Activated CD4-positive, alpha-beta memory T cell treated with anti-CD3 and anti-CD28 coated beads, Interleukin-2, amount 10 ng/mL, durations not matched to agents 7 days and 5 days (primary cell): Measurements from ENCODE around the gene TIMM50. TPM values are rescaled to one million over a fixed set of nuclear protein-coding genes. Genes with fewer than 3 reads are reported as not detected.

ENCODE experiments used
- CTCF ChIA-PET: fragments of 350-600 bp; sonication (Branson Sonifier 250); formaldehyde crosslinking; loops from one replicate; lab custom pipeline; 2021; ENCODE audit warnings: antibody characterized with exemption, inconsistent platforms; lab: Charles Lee
- POLR2A ChIA-PET: fragments of 350-600 bp; sonication (Branson Sonifier 250); formaldehyde crosslinking; loops from one replicate; lab custom pipeline; 2021; ENCODE audit warnings: antibody characterized with exemption; lab: Charles Lee
- DNase-seq: peaks from one replicate; pipeline ENCODE4 v3.0.0-alpha.2; 2020
- H3K27ac Mint-ChIP-seq: one replicate; pipeline ENCODE4 v1.8.0; 2021; ENCODE audit warnings: mild to moderate bottlenecking, mixed read lengths
- H3K27me3 Mint-ChIP-seq: one replicate; pipeline ENCODE4 v1.8.0; 2021; ENCODE audit warnings: mixed read lengths
- H3K36me3 Mint-ChIP-seq: one replicate; pipeline ENCODE4 v1.8.0; 2021; ENCODE audit warnings: low read depth, mixed read lengths
- H3K4me1 Mint-ChIP-seq: one replicate; pipeline ENCODE4 v1.8.0; 2021; ENCODE audit warnings: mixed read lengths
- H3K4me3 Mint-ChIP-seq: one replicate; pipeline ENCODE4 v1.8.0; 2021; ENCODE audit warnings: mild to moderate bottlenecking, mixed read lengths
- H3K9me3 Mint-ChIP-seq: one replicate; pipeline ENCODE4 v1.8.0; 2021; ENCODE audit warnings: mixed read lengths
- total RNA-seq, 2 experiments: library from RNA; stranded (reverse); gene quantifications; one replicate each; pipeline ENCODE4 v1.2.3, GENCODE V29; 2021

The TIMM50 gene
- total RNA-seq, 2 experiments from 2014 or later = 44.0 to 44.8 TPM

DNA sequence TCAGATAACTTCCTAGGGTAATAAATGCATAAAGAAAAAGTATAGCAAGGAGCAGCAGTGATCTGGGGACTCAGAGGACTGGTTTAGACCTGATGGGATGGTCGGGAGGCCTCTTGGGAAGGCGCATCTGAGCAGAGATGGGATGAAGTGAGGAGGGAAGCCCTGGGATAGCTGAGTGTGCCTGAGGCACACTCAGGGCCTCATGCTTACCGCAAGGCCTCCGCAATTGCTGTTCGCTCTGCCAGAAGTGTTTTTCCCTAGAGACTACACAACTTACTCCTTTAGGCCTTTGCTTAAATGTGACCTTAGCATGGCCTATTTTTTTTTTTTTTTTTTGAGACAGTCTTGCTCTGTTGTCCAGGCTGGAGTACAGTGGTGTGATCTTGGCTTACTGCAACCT lies 14.0 kb downstream of the TIMM50 start:
- Mint-ChIP-seq H3K4me1 (peaks cover 14% of the 10 kb centered on the region), H3K4me3 (no peak overlapping the region), H3K36me3 (peaks cover 1% of the 10 kb centered on the region), H3K9me3 (no peaks in the 10 kb centered on the region), H3K27ac (no peak overlapping the region), H3K27me3 (peaks cover 27% of the 10 kb centered on the region)
- CTCF ChIA-PET = no interaction called here
- POLR2A ChIA-PET = no interaction called here
- DNase-seq = no peak

DNA sequence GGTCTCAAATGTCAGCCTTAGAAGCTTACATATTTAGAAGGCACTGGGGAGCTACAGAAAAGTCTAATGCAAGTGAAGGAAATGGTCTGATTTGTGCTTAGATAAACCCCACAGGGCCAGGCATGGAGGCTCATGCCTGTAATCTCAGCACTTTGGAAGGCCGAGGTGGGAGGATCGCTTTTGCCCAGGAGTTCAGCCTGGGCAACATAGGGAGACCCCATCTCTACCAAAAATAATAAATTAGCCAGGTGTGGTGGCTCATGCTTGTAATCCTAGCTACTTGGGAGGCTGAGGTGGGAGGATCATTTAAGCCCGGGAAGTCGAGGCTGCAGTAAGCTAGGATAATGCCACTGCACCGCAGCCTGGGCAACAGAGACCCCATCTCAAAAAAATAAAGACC lies 15.4 kb downstream of the TIMM50 start:
- POLR2A ChIA-PET = interaction anchor here (1.1 to 1.2 kb wide), 2 partner anchors 18 to 60 kb away, joined by 3 read pairs; partner anchors contain the start of gene RPS16
- Mint-ChIP-seq H3K27ac (no peak overlapping the region), H3K4me3 (no peak overlapping the region), H3K9me3 (no peaks in the 10 kb centered on the region), H3K4me1 (peaks cover 16% of the 10 kb centered on the region), H3K27me3 (peaks cover 37% of the 10 kb centered on the region), H3K36me3 (no peaks in the 10 kb centered on the region)
- no peak for DNase-seq
- CTCF ChIA-PET = interaction anchor here (3.1 kb wide), 1 partner anchor 37 kb away, joined by 10 read pairs; the partner anchor contains the start of gene EID2B

DNA sequence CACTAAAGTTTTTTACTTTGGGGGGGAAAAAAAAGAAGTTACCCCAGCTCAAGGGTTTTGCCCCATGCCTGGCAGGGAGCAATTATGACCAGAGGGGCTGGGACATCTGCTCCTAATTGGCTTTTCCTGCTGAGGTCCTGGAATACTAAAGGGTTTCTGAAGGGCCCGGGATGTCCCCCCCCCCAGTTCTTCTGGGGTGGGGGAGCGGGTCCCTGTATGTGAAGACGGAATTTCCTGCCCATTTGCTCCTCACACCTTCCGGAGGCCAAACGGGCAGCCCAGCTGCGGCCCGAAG lies 17.0 kb downstream of the TIMM50 start:
- CTCF ChIA-PET = interaction anchor here (0.9 to 3.1 kb wide), 3 partner anchors 27 to 57 kb away, joined by 3 to 10 read pairs (median 6); partner anchors contain the start of gene EID2B
- Mint-ChIP-seq H3K36me3 (no peaks in the 10 kb centered on the region), H3K4me3 (no peak overlapping the region), H3K4me1 (peaks cover 16% of the 10 kb centered on the region), H3K27ac (no peak overlapping the region), H3K27me3 (peaks cover 43% of the 10 kb centered on the region), H3K9me3 (no peaks in the 10 kb centered on the region)
- DNase-seq = no peak
- POLR2A ChIA-PET = interaction anchor here (0.6 to 0.7 kb wide), 2 partner anchors 35 to 52 kb away, joined by 3 read pairs; partner anchors contain the start of genes EID2B and SUPT5H

DNA sequence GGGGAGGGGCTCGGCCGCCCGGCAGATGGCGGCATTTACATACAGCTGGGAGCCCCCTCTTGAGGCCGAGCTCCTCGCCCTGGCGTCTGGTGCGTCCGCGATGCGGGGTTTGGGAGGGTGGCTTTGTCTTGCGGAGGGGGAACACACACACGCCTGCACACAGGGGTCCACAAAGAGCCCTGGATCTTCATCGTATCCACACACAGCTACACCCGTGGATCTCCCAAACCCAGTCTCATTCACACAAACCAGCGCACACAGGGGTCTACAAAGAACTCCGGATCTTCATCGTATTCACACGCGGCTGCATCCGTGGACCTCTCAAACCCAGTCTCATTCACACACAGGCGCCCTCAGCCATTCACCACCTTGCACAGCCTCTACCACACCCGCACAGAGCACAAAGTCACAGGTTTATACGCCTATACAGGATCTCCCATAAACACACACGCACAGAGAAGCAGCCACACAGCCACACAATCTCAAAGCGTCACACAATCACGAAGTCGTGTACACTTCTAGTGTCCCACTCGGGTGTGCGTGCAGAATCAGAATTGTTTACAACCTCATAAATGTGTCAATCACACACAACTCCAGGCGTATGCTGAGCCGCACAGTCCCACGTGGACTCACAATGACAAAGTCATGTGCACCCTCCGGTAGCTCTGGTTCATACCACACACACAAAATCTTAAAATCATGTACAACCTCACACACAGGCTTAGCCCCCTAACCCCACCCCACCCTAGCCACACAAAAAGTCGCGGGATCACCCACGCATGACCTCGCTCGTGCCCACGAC lies 17.6 kb downstream of the TIMM50 start:
- no peaks in the 10 kb centered on the region for H3K36me3 Mint-ChIP-seq
- no peaks in the 10 kb centered on the region for H3K9me3 Mint-ChIP-seq
- CTCF ChIA-PET = interaction anchor here (0.9 to 3.1 kb wide), 3 partner anchors 27 to 58 kb away, joined by 3 to 10 read pairs (median 6); partner anchors contain the start of gene EID2B
- POLR2A ChIA-PET = interaction anchor here (0.7 to 1.3 kb wide), 4 partner anchors 9 to 107 kb away, joined by 3 to 5 read pairs (median 4); partner anchors contain the start of genes EID2B, MED29, PAF1 and SUPT5H
- H3K27ac Mint-ChIP-seq = no peak overlapping the region
- peaks cover 47% of the 10 kb centered on the region for H3K27me3 Mint-ChIP-seq
- peaks cover 17% of the 10 kb centered on the region for H3K4me1 Mint-ChIP-seq
- peak overlapping the region; percentile 2 for H3K4me3 Mint-ChIP-seq
- peak; percentile 40 for DNase-seq

DNA sequence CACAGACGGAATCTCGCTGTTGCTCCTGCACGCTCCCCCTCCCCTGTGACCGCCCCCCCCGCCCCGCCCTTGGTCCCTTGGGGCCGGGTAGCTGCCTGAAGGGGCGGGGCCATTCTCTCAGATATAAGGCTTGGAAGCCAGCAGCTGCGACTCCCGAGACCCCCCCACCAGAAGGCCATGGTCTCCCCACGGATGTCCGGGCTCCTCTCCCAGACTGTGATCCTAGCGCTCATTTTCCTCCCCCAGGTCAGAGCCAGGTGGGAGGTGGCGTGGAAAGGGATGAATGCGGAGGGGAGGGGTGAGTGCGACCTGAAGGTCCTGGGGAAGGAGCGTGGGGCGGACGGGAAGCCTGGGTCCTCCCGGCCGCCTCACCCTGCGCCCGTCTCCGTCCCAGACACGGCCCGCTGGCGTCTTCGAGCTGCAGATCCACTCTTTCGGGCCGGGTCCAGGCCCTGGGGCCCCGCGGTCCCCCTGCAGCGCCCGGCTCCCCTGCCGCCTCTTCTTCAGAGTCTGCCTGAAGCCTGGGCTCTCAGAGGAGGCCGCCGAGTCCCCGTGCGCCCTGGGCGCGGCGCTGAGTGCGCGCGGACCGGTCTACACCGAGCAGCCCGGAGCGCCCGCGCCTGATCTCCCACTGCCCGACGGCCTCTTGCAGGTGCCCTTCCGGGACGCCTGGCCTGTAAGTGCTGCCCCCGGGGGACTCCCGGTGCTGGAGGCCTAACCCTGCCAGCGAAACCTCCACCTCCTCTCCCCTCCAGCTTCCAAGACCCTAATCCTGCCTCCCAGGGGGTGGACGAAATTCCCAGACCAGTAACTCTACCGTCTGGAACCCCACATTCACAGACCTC lies 18.4 kb downstream of the TIMM50 start, which contains the start of gene DLL3:
TSS of gene DLL3 (plus strand) at position 150 of the 845 bp plus-strand sequence. CDS start at position 178, 28 bp downstream.
- ChIA-PET POLR2A (interaction anchor here (1.2 to 1.3 kb wide), 3 partner anchors 9 to 108 kb away, joined by 3 to 5 read pairs (median 4); partner anchors contain the start of genes MED29, PAF1 and SUPT5H), CTCF (interaction anchor here (1.5 to 2.2 kb wide), 3 partner anchors 19 to 58 kb away, joined by 3 to 6 read pairs (median 6); partner anchors contain the start of gene TIMM50)
- peaks cover 54% of the 10 kb centered on the region for H3K27me3 Mint-ChIP-seq
- H3K4me1 Mint-ChIP-seq = peaks cover 20% of the 10 kb centered on the region
- peak within 1 kb of the TSS; percentile 2 for H3K4me3 Mint-ChIP-seq
- no peaks in the 10 kb centered on the region for H3K9me3 Mint-ChIP-seq
- DNase-seq = no peak
- H3K27ac Mint-ChIP-seq = no peak within 1 kb of the TSS
- no peaks in the 10 kb centered on the region for H3K36me3 Mint-ChIP-seq

DNA sequence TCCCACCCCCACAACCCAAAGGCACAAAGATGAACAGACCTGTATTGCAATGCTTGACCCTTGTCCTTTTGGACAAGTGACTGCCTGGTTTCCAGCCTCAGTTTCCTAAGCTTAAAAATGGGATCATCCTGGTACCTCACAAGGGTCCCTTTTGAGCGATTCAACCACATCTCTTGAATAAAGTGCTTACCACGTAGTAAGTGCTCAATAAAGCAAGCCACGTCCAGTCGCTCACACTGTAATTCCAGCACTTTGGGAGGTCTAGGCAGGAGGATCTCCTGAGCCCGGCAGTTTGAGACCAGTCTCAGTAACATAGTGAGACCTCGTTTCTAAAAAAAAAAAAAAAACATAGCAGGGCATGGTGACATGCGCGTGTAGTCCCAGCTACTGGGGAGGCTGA lies 19.3 kb downstream of the TIMM50 start:
- Mint-ChIP-seq H3K9me3 (no peaks in the 10 kb centered on the region), H3K4me1 (peaks cover 20% of the 10 kb centered on the region), H3K27ac (no peak overlapping the region), H3K36me3 (no peaks in the 10 kb centered on the region), H3K4me3 (no peak overlapping the region), H3K27me3 (peaks cover 62% of the 10 kb centered on the region)
- POLR2A ChIA-PET = interaction anchor here (1.4 kb wide), 1 partner anchor 8 kb away, joined by 3 read pairs; no protein-coding TSS in a partner anchor
- no peak for DNase-seq
- CTCF ChIA-PET = interaction anchor here (0.9 to 2.2 kb wide), 5 partner anchors 19 to 59 kb away, joined by 3 to 6 read pairs (median 6); partner anchors contain the start of genes EID2B and TIMM50

DNA sequence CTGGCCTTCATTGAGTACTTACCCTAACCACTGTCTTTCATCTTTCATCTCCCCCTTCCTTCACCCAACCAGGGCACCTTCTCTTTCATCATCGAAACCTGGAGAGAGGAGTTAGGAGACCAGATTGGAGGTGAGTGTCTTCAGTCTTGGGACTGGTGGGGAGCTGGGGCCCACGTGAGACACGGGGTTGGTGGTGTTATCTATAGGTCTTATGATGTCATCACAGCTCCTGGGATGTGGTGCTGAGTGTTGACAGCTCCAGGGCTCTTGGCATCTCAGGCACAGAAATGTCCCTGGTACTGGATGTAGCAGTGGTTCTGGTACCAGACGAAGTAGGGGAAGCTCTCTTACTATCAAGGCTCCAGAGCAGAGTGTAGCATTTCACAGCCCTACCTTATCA lies 19.9 kb downstream of the TIMM50 start:
- Mint-ChIP-seq H3K4me3 (no peak overlapping the region), H3K36me3 (peaks cover under 1% of the 10 kb centered on the region), H3K4me1 (peaks cover 21% of the 10 kb centered on the region), H3K9me3 (no peaks in the 10 kb centered on the region), H3K27ac (no peak overlapping the region), H3K27me3 (peaks cover 66% of the 10 kb centered on the region)
- DNase-seq = no peak
- ChIA-PET CTCF (interaction anchor here (0.5 to 2.2 kb wide), 7 partner anchors 12 to 65 kb away, joined by 3 to 6 read pairs (median 4); partner anchors contain the start of genes RPS16 and TIMM50), POLR2A (interaction anchor here (0.7 to 1.4 kb wide), 3 partner anchors 9 to 59 kb away, joined by 3 read pairs; partner anchors contain the start of gene SUPT5H)

DNA sequence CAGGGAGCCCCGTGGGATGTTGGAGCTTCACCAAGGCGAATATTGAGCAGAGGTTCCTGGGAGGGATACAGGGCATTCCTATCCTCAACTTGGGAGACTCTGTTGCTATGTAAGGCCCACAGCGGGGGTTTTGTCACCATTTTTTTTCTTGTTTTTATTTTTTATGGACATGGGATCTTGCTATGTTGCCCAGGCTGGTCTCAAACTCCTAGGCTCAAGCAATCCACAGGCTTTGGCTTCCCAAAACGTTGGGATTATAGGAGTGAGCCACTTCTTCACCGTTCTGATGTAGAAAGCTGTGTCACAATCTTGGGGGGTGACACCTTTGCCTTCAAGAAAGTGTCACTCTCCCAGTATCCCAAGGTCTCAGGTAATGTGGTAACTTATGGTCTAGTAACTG lies 20.7 kb downstream of the TIMM50 start:
- DNase-seq = no peak
- CTCF ChIA-PET = interaction anchor here (1.0 to 2.2 kb wide), 3 partner anchors 12 to 66 kb away, joined by 3 to 6 read pairs (median 4); partner anchors contain the start of gene RPS16
- Mint-ChIP-seq H3K27ac (no peak overlapping the region), H3K36me3 (peaks cover 3% of the 10 kb centered on the region), H3K4me1 (peaks cover 24% of the 10 kb centered on the region), H3K4me3 (no peak overlapping the region), H3K9me3 (no peaks in the 10 kb centered on the region), H3K27me3 (peaks cover 68% of the 10 kb centered on the region)
- POLR2A ChIA-PET = interaction anchor here (0.7 to 1.4 kb wide), 3 partner anchors 10 to 60 kb away, joined by 3 read pairs; partner anchors contain the start of gene SUPT5H

DNA sequence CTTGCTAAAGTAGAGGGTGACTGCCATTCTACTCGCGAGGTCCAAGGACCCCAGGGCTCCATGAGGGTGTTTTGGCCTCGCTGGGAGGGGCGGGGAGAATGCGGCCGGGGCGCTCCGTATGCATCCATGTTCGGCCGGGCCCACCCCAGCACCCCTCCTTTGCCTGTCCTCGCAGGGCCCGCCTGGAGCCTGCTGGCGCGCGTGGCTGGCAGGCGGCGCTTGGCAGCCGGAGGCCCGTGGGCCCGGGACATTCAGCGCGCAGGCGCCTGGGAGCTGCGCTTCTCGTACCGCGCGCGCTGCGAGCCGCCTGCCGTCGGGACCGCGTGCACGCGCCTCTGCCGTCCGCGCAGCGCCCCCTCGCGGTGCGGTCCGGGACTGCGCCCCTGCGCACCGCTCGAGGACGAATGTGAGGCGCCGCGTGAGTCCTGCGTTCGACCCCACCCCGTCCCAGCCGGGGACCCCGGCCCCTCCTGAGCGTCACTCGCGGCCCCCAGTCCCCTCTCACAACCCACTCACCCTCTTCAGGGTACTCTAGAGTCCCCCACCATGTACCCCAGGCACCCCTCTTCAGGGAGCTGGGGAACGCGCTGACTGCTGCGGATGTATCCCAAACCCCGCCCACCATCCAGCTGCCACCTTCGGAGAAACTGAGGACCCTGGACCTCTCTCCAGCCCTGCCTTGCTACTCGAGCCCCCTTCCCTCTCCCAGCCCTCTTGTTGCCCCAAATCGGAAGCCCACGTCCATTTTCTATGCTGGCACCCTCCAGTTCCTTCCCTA lies 22.2 kb downstream of the TIMM50 start:
- ChIA-PET POLR2A (interaction anchor here (0.8 to 1.6 kb wide), 6 partner anchors 11 to 67 kb away, joined by 3 to 5 read pairs (median 4); partner anchors contain the start of genes EID2B, RPS16 and SUPT5H), CTCF (interaction anchor here (0.6 to 2.0 kb wide), 13 partner anchors 9 to 541 kb away, joined by 3 to 14 read pairs (median 5); partner anchors contain the start of genes EID2B, RPS16, SELENOV and SUPT5H)
- Mint-ChIP-seq H3K4me1 (peaks cover 33% of the 10 kb centered on the region), H3K27me3 (peaks cover 66% of the 10 kb centered on the region), H3K4me3 (no peak overlapping the region), H3K36me3 (peaks cover 5% of the 10 kb centered on the region), H3K27ac (no peak overlapping the region), H3K9me3 (no peaks in the 10 kb centered on the region)
- DNase-seq = peak; percentile 80

DNA sequence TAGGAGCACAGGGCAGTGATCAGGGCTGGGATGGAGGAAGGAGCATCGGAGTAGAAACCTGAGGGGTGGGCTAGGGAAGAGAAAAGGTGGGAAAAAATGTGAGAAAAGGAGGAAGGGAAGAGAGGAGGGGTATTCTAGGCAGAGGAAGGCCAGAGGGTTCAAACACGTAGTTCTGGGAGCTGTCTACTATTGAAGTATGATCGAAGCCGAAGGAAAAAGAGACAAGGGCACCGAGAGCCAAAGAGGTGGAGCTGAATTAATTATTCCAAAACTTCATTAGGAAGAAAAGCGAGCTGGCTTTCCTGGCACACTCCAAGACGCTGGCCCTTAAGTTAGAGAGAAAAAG lies 25.9 kb downstream of the TIMM50 start:
- Mint-ChIP-seq H3K27me3 (peaks cover 55% of the 10 kb centered on the region), H3K9me3 (no peaks in the 10 kb centered on the region), H3K27ac (no peak overlapping the region), H3K4me1 (peaks cover 21% of the 10 kb centered on the region), H3K36me3 (peaks cover 5% of the 10 kb centered on the region), H3K4me3 (peak overlapping the region; percentile 28)
- DNase-seq = no peak
- ChIA-PET POLR2A (interaction anchor here (1.0 kb wide), 1 partner anchor 26 kb away, joined by 3 read pairs; the partner anchor contains the start of gene EID2B), CTCF (no interaction called here)

DNA sequence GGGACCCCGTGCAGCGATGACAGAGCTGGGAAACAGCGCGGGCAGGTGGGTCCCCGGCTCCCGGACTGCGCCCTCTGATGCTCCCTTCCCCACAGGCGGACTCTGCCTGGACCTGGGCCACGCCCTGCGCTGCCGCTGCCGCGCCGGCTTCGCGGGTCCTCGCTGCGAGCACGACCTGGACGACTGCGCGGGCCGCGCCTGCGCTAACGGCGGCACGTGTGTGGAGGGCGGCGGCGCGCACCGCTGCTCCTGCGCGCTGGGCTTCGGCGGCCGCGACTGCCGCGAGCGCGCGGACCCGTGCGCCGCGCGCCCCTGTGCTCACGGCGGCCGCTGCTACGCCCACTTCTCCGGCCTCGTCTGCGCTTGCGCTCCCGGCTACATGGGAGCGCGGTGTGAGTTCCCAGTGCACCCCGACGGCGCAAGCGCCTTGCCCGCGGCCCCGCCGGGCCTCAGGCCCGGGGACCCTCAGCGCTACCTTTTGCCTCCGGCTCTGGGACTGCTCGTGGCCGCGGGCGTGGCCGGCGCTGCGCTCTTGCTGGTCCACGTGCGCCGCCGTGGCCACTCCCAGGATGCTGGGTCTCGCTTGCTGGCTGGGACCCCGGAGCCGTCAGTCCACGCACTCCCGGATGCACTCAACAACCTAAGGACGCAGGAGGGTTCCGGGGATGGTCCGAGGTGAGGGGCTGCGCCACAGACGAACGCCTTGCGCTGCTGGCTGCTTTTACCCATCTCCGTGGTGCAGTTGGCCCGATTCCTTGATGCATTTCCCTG lies 26.5 kb downstream of the TIMM50 start:
- H3K4me3 Mint-ChIP-seq = peak overlapping the region; percentile 62
- peak; percentile 54 for DNase-seq
- peaks cover 21% of the 10 kb centered on the region for H3K4me1 Mint-ChIP-seq
- peaks cover 5% of the 10 kb centered on the region for H3K36me3 Mint-ChIP-seq
- no peaks in the 10 kb centered on the region for H3K9me3 Mint-ChIP-seq
- POLR2A ChIA-PET = interaction anchor here (0.9 to 1.0 kb wide), 2 partner anchors 8 to 25 kb away, joined by 3 to 4 read pairs; partner anchors contain the start of genes DLL3 and EID2B
- no peak overlapping the region for H3K27ac Mint-ChIP-seq
- peaks cover 54% of the 10 kb centered on the region for H3K27me3 Mint-ChIP-seq
- CTCF ChIA-PET = no interaction called here
